NCI-H2107 treated with DMSO at 0.1 percent for 48 hours (cell line): Measurements from ENCODE around the gene SMARCC1.

Experiments used
- DNase-seq: peaks from one replicate; lab custom pipeline; 2025; ENCODE audit not compliant: unreplicated experiment; lab: John Stamatoyannopoulos, UW

Gene SMARCC1

DNA sequence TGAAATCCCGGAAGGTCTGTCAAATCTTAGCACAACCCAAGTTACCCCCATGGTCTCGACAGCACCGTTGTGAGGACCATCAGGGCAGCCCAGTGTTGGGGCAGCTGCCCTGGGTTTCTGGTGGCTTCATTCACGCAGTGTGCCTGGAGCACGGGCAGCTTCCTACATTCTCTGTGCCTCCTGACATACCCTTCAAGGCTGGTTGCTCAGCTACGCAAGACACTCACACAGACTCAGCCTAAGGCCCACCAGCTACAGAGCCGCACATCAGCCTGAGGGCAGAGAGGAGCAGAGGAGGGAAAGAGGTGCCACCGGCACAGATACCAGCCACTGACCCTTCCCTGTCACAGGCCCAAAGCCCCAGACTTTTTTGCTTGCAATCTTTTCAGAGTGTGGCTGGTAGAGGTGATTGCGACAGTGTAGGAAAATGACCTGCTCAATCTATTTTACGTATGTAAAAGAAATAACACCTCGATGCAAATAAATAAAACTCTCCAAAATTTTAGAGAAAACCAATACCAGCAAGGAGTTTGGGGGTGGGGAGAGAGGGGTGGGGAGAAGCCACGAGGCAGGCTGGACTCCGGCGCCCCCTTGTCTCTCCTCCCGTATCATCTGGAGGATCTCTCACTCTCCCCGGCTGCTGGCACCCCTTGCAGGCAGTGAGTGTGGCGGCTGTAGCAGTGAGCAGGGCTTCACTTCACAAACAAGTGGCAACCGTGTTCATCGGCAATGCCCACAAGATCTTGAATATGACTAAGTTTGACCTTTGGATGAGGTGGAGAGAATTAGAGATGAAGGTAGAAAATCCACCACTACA lies 215.8 kb downstream of the SMARCC1 start:
- no peak for DNase-seq

- DNase-seq, result no peak
Measured at GRCh38 chr3:47556351-47556750, 225.3 kb downstream of the SMARCC1 start.

DNA sequence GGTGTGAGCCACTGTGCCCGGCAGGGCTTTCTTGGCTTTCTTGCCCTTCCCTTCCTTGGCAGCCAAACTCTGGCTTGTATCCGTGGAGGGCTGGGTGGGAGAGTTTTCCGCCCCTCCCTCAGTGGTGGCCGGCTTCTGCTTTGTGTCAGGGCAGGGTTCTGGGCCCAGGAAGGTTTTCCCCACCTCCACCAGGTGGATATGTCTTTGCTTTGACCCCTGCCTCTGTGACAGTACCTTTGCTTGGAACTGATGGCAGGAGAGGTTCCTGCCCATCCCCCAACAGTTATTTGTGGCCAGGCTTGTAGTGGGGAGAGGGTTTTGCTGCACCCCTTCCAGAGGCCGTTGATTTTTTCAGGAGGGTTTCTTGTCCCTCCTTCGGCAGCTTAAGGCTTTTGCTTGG lies 227.4 kb downstream of the SMARCC1 start:
- DNase-seq, result no peak

GRCh38 chr3:47553407-47553806 lies 228.3 kb downstream of the SMARCC1 start:
- no peak for DNase-seq

- no peak for DNase-seq
Measured at GRCh38 chr3:47542471-47543173, 239.1 kb downstream of the SMARCC1 start.

DNA sequence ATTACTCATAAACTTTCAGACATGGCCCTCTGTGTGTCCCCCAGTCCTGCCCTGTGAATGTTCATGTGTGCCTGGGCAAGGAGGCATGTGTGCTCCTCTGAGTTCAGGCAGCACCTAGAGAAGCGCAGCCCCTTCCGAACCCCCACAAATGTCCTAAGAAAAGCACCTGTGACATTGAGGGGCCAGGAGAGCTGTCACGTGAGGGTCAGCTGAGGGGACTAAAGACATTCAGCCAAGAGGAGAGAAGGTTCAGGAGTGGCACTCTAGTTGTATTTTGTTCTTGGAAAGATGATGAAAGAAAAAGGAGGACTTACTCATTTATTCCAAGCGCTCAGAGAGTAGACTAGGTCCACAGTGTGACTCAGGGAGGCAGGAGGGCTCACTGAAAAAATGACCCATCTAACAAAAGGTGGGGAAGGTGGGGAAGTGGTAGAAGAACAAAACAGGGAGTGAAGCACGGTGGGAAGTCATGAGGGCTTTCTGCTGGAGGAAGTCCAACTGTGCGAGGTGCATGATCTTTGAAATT lies 240.0 kb downstream of the SMARCC1 start:
- DNase-seq, result no peak

- no peak for DNase-seq
Measured at GRCh38 chr3:47540281-47540680, 241.4 kb downstream of the SMARCC1 start.

GRCh38 chr3:47536967-47537366 lies 244.7 kb downstream of the SMARCC1 start:
- DNase-seq, result no peak

DNA sequence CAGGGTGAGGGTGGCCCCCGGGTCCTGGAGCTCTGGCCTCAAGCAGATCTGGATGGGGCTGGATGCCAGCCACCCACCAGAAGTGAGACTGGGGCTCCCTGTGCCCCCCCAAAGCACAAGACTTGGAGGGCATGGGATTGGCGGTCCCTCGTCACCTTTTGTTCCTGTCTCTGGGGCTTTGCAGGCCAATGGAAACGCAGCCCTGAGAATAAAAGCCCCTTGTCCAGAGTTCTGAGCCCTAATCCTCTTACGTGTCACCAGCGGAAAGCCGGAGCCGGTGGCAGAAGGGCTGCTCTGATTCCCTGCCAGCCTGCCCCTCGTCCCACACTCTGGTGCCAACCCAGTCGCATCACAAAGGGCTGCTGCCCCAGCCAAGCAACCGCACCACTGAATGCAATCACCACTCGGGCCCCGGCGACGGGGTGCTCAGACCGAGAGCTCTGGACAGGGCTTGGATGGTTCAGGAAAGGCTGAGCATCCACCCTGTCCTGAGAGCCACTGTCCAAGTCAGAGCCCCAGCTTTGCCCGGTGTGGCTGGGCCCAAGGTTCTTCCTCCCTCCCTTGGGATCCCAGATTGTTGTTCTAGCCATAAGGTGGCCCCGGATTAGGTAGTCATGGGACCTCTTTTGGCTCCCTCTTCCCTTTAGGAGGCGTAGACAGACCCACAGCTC lies 245.3 kb downstream of the SMARCC1 start:
- no peak for DNase-seq
